GM15510 (cell line): ENCODE measurements around the gene AANAT.

Source experiments
- POLR2A ChIP-seq: IDR thresholded peaks from 3 replicates; pipeline ENCODE4 v1.6.1; 2011; ENCODE audit warnings: borderline replicate concordance; ENCODE audit not compliant: insufficient read length; ENCODE audit errors: extremely low read depth

AANAT gene

GRCh38 chr17:76467366-76467765 is at the start of gene AANAT:
Gene AANAT, plus strand, starts transcription at chr17:76467603. Its CDS starts 1,144 bp downstream, at chr17:76468747.
- no peak for TF ChIP-seq POLR2A

- TF ChIP-seq POLR2A = no peak
These were observed 47.7 kb upstream of the AANAT start for GRCh38 chr17:76419576-76420260.

- TF ChIP-seq POLR2A = no peak
These were observed 46.9 kb upstream of the AANAT start for GRCh38 chr17:76420356-76421043.

DNA sequence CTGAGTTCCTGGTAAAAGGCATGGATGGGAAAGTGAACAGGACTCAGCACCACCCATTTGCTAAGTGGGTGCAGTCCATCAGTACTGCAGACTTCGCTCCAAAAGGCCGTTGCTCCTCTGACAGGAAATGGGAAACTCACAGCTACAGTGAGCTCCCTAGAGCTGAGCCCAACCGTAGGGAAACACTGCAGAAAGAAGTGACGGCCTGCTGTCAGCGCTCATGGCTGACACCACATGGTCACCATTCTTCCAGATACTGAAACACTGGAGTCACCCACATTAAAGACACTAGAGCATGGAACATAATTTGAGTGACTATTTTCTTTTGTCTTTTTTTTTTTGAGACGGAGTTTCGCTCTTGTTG is 46.4 kb upstream of the AANAT start:
- no peak for TF ChIP-seq POLR2A

- TF ChIP-seq POLR2A = no peak
These were observed 45.0 kb upstream of the AANAT start for GRCh38 chr17:76422406-76422805.

- no peak for TF ChIP-seq POLR2A
These were observed 44.5 kb upstream of the AANAT start for GRCh38 chr17:76422860-76423259.

DNA sequence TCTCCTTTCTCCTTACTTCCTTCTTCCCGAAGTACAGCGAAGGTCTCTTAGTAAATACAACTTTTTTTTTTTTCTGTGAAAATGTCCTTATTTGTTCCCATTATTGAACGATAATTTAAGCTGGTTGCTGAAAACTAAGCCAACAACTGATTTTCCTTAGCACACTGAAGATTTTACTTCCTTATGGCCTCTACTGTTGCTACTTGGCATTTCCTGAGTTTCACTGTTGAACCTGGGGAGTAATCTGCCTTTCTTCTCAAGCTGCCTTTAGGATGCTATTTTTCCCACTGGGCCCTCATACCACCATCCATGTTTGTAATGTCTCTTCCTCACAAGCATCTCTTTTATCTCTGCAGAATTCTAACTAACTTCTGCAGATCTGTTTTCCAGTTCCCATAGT is 40.5 kb upstream of the AANAT start:
- TF ChIP-seq POLR2A = no peak

- no peak for TF ChIP-seq POLR2A
These were observed 39.7 kb upstream of the AANAT start for GRCh38 chr17:76427501-76428231.

- TF ChIP-seq POLR2A = no peak
These were observed 38.9 kb upstream of the AANAT start for GRCh38 chr17:76428511-76428910.

DNA sequence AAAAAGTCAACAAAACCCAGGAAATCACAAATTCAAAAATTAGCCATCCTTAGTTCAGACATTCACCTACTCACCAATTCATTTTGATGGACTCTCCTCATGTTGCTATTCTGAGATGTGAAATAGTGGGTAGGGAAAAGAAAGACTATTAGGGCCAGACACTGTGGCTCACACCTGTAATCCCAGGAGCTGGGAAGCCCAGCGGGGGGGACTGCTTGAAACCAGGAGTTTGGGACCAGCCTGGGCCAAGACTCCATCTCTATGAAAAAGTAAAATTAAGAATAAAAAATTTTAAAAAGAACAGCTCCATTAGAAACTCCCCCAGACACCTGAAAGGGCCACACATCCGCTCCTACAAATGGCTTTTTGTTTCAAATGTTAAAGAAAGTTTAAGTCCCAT is 35.9 kb upstream of the AANAT start:
- no peak for TF ChIP-seq POLR2A

DNA sequence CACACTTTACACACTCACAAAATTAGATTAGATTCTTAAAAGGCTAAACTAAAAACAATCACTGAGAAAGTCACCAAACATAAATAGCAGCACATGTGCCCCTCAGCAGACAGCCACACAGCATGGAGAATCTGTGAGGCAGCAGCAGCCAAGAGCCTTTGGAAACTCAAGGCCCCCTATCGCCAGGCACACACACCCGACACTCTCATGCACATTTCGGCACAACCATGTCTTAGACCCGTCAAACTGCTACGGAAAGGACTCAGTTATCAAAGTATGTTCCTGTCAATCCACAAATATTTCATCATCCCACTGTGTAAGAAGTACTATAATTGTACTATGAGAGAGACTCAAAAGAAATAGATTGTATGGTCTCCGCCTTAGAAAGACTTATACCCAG is 35.4 kb upstream of the AANAT start:
- no peak for TF ChIP-seq POLR2A

GRCh38 chr17:76432712-76433336 is 34.6 kb upstream of the AANAT start:
- TF ChIP-seq POLR2A = no peak

DNA sequence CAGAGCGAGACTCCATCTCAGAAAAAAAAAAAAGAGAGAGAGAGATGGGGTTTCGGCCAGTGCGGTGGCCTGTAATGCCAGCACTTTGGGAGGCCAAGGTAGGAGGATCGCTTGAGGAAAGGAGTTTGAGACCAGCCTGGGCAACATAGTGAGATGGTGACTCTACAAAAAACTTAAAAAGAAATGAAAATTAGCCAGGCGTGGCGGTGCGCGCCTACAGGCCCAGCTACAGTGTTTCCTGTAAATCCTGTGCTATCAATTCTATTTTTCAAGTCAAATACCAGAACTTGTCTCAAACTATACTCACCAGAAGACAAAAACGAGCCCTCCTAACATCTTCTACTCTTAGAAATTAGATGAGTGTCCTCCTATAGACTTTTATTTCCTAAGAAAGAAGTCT is 33.7 kb upstream of the AANAT start:
- TF ChIP-seq POLR2A = no peak

DNA sequence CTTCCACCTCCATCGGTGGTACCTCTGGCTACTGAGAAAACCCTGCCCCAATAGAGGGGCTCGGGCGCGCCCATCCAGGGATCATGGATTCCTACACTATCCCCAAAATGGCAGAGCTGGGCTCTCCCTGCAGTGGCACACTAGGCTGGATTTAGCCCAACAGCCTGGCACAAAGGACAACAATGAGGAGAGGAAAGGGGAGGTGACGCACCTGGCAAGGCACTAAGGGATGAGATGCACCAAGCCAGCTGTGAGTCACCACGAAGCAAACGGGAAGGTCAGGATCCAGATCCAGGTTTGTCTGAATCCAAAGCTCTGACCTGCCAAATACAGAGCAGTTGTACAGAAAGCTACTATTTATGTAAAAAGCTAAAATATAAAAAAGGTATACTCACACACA is 32.5 kb upstream of the AANAT start:
- TF ChIP-seq POLR2A = no peak

- no peak for TF ChIP-seq POLR2A
These were observed 31.7 kb upstream of the AANAT start for GRCh38 chr17:76435751-76436150.
